Medulla oblongata (tissue), 1 donor: ENCODE measurements around the gene CSRNP2.
"Not testable (repeated sequence)": the region's sequence is repeated elsewhere in the genome, so short reads cannot be mapped to it uniquely, and the experiment has no call there.

ENCODE experiments used
- DNase-seq: peaks from one replicate; pipeline ENCODE4 v3.0.0-alpha.2; 2015; ENCODE audit errors: extremely low spot score

CSRNP2 gene

GRCh38 chr12:51028126-51028812 lies 55.1 kb downstream of the CSRNP2 start:
- DNase-seq = peak; percentile 75

GRCh38 chr12:51027342-51027835 lies 56.0 kb downstream of the CSRNP2 start:
- no peak for DNase-seq

DNA sequence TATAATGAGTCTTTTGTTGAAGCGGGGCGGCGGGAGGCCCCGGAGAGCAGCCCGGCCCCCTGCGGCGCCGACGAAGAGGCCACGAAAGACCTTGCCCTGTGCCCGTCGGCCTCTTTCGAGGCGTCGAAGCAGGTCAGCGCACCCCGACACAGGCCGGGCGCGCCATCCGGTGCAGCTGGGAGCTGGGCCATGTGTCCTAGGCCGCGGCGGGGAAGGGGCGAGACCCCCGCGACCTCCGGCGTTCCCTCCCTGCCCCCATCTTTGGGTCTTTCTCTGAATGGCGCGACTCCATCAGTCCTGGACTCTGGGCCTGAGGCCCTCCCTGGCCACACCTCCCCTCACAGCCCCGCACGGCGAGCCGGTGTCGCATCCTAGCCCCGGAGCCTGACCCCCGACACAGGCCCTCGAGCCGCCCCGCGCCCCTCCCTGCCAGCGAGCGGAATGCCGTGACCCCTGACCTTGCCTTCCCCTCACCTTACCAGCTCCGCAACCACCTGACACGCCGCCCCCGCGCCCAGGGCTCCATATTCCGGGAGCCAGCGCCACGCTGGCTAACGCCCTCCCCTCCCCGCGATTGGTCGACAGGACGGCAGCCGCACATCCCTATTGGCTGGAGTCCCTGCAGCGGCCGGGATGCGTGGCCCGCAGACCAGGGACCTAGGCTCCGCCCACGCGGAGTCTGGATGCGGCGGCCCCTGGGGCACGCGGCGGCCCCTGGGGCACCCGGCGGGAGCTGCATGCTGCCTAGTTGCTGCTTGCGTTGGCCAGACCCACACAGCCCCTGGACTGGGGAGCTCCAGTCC lies 57.4 kb downstream of the CSRNP2 start, which contains the start of gene SLC11A2:
TSS of gene SLC11A2 (minus strand) at position 549 of the 803 bp plus-strand sequence. CDS start 15,656 bp downstream, outside the sequence.
- DNase-seq = peak; percentile 98

- DNase-seq = no peak
These were observed 58.0 kb downstream of the CSRNP2 start for GRCh38 chr12:51025338-51025835.

DNA sequence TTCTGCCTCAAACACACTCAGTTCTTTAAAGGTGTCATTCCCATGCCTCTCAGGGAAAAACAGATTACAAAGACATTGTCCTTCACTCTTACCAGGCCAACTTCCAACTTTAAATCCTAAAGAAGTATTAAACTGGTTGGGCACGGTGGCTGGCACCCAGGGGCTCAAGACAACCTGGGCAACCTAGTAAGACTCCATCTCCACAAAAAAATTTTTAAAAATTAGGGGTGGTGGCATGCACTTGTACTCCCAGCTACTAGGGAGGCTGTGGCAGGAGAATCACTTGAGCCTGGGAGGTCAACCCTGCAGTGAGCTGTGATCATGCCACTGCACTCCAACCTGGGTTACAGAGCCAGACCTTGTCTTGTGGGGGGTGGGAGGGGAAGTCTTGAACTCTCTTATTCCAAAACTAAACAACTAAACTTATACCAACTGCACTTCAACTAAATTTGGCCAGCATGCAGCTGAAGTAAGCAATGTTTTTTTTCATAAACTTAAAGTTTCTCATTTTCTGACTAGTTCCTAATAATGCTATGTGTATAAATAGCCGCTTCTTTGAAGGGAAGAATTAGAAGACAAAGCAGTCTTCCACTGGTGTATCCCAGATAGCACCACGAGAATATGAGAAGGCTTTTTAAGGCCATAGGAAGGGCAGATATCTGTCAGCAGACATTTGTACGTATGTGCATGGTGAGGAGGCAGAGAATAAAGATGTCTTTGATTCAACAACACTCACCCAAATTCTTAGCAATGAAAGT lies 59.6 kb downstream of the CSRNP2 start:
- DNase-seq = no peak

- DNase-seq = no peak
These were observed 61.7 kb downstream of the CSRNP2 start for GRCh38 chr12:51021694-51022093.

DNA sequence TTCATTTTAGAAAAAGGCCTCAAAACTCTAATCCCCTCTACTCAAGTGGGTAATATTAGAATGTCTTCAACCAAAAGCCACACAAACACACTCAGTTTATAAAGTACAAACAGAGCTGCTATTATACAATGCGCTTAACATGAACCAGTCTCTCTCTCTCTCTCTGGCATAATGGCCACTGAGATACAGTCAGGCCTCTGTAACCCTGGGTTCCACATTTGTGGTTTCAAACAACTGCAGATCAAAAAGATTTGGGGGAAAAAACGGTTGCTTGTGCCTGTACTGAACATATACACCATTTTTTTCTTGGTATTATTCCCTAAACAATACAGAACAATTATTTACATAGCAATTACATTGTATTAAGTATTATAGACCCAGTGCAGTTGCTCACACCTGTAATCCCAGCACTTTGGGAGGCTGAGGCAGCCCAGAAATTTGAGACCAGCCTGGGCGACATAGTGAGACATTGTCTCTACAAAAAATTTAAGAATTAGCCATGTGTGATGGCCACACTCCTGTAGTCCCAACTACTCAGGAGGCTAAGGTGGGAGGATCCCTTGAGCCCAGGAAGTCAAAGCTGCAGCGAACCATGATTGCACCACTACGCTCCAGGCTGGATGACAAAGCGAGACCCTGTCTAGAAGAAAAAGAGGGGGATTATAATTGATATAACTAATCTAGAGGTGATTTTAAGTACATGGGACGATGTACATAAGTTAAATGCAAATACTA lies 62.8 kb downstream of the CSRNP2 start:
- peak; percentile 86 for DNase-seq

DNA sequence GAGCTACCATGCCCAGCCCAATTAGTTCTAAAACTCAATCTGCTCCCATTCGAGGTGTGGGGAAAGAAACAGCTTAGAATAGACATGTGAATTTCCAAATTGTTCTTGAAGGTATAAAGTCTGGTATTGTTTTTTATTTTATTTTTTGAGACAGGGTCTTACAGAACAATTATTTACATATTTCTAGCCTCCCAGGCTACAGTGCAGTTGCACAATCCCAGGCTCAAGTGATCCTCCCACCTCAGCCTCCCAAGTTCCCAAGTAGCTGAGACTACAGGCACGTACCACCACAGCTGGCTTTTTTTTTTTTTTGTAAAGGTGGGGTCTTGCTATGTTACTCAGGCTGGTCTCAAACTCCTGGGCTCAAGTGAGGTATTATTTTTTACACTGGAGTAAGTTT lies 63.5 kb downstream of the CSRNP2 start:
- no peak for DNase-seq

- no peak for DNase-seq
These were observed 64.4 kb downstream of the CSRNP2 start for GRCh38 chr12:51018956-51019355.

DNA sequence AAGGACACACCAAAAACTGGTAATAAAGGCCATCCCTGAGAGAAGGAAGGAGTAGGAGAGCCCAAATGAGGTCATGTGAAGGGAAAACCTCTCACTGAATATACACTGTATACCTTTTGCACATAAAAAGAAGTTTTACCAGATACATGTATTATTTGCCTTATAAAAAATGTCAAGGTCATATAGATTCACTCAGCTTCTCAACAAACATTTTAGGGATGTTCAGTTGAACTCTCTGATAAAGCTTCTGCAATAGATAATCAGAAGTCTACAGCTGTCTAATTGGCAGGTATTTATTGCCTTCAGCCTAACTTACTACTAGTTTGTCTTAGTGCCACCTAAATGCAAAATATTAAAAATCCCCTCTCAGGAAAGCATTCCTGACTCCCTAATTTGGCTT lies 65.9 kb downstream of the CSRNP2 start:
- no peak for DNase-seq

GRCh38 chr12:51014467-51014866 lies 68.9 kb downstream of the CSRNP2 start:
- not testable (repeated sequence) for DNase-seq

GRCh38 chr12:51013441-51013840 lies 70.0 kb downstream of the CSRNP2 start:
- no peak for DNase-seq

- DNase-seq = no peak
These were observed 70.7 kb downstream of the CSRNP2 start for GRCh38 chr12:51012570-51013236.

DNA sequence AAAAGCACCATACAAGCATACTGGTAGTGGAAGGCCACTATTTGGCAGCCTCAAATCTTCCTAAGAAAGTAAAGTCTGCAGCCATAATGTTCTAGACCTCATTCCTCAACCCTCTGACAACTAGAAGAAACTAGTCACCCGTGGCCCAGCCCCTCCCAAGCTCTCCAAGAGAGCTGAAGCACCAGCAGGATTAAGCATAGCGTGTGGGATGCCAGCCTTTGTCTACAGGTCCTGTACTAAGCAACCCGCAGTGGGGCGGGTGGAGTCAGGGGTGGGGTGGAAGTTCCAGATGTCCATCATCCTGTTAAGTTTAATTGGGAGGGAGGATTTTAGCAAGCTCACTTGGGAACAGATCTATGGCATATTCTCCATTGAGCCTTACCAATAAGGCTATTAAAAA lies 71.4 kb downstream of the CSRNP2 start:
- DNase-seq = no peak
